Activated T-cell treated with anti-CD3 and anti-CD28 coated beads for 1 hour (primary cell): ENCODE results near the gene IGSF21.

ENCODE experiments used
- DNase-seq: peaks from one replicate; pipeline ENCODE4 v3.0.0-alpha.2; 2020; ENCODE audit warnings: low read depth

The IGSF21 gene

GRCh38 chr1:18262726-18263125, 155.1 kb downstream of the IGSF21 start:
- no peak for DNase-seq

GRCh38 chr1:18263547-18264120, 156.0 kb downstream of the IGSF21 start:
- DNase-seq: no peak

- DNase-seq: no peak
These were observed 156.9 kb downstream of the IGSF21 start for GRCh38 chr1:18264450-18265039.

- DNase-seq: no peak
These were observed 158.0 kb downstream of the IGSF21 start for GRCh38 chr1:18265641-18266040.

- no peak for DNase-seq
These were observed 158.8 kb downstream of the IGSF21 start for GRCh38 chr1:18266391-18266790.

GRCh38 chr1:18271336-18271735, 163.7 kb downstream of the IGSF21 start:
- no peak for DNase-seq

- DNase-seq: no peak
These were observed 171.3 kb downstream of the IGSF21 start for GRCh38 chr1:18278946-18279345.

- DNase-seq: no peak
These were observed 171.9 kb downstream of the IGSF21 start for GRCh38 chr1:18279351-18280074.

GRCh38 chr1:18280956-18281355, 173.4 kb downstream of the IGSF21 start:
- no peak for DNase-seq

- DNase-seq: no peak
These were observed 175.4 kb downstream of the IGSF21 start for GRCh38 chr1:18282851-18283600.

GRCh38 chr1:18283601-18284385, 176.2 kb downstream of the IGSF21 start:
- DNase-seq: no peak

- no peak for DNase-seq
These were observed 177.4 kb downstream of the IGSF21 start for GRCh38 chr1:18284805-18285537.

GRCh38 chr1:18285538-18285924, 177.9 kb downstream of the IGSF21 start:
- no peak for DNase-seq

- DNase-seq: no peak
These were observed 181.1 kb downstream of the IGSF21 start for GRCh38 chr1:18288722-18289121.

GRCh38 chr1:18289597-18289996, 182.0 kb downstream of the IGSF21 start:
- DNase-seq: no peak

GRCh38 chr1:18290740-18291412, 183.3 kb downstream of the IGSF21 start:
- no peak for DNase-seq

- DNase-seq: no peak
These were observed 184.9 kb downstream of the IGSF21 start for GRCh38 chr1:18292531-18292930.

GRCh38 chr1:18293291-18293690, 185.7 kb downstream of the IGSF21 start:
- DNase-seq: no peak

GRCh38 chr1:18294437-18295176, 187.0 kb downstream of the IGSF21 start:
- DNase-seq: no peak
